GM23338 (cell line): ENCODE data around the gene TSKS. TPM values are rescaled to one million over a fixed set of nuclear protein-coding genes. Genes with fewer than 3 reads are reported as not detected.

ENCODE experiments used
- ATAC-seq: fragments of 200-7000 bp; cut with Tn5 transposase; 3 replicates; pipeline ENCODE4 v1.9.1; 2020
- DNase-seq: peaks from one replicate; pipeline ENCODE4 v3.0.0-alpha.2; 2015; ENCODE audit warnings: low spot score
- H2AFZ ChIP-seq: fragments of 200-600 bp; sonication (generic); 2 replicates; pipeline ENCODE4 v1.8.0; 2016; ENCODE audit warnings: antibody characterized with exemption, mild to moderate bottlenecking, moderate library complexity
- H3F3A ChIP-seq: fragments of 200-600 bp; sonication (generic); replicated peaks from 2 replicates; pipeline ENCODE4 v1.8.0; 2017; ENCODE audit warnings: antibody characterized with exemption, mixed run types, low read depth
- H3K27ac ChIP-seq: fragments of 200-600 bp; sonication (generic); 2 replicates; pipeline ENCODE4 v1.6.1; 2016; ENCODE audit warnings: low read depth
- H3K27me3 ChIP-seq: fragments of 200-600 bp; sonication (generic); 2 replicates; pipeline ENCODE4 v1.8.0; 2016; ENCODE audit warnings: mild to moderate bottlenecking, mixed run types, moderate library complexity; ENCODE audit not compliant: insufficient read depth
- H3K36me3 ChIP-seq: fragments of 200-600 bp; sonication (generic); 2 replicates; pipeline ENCODE4 v1.8.0; 2016; ENCODE audit warnings: mild to moderate bottlenecking; ENCODE audit not compliant: insufficient read depth
- H3K4me1 ChIP-seq: fragments of 200-600 bp; sonication (generic); 2 replicates; pipeline ENCODE4 v1.8.0; 2016; ENCODE audit warnings: mild to moderate bottlenecking, moderate library complexity; ENCODE audit not compliant: insufficient read depth
- H3K4me2 ChIP-seq: fragments of 200-600 bp; sonication (generic); 2 replicates; pipeline ENCODE4 v1.7.1; 2017; ENCODE audit warnings: mixed run types
- H3K4me3 ChIP-seq: fragments of 200-600 bp; sonication (generic); 2 replicates; pipeline ENCODE4 v1.6.1; 2016; ENCODE audit warnings: mixed run types
- H3K79me2 ChIP-seq: fragments of 200-600 bp; sonication (generic); replicated peaks from 2 replicates; pipeline ENCODE4 v1.8.0; 2017; ENCODE audit warnings: mild to moderate bottlenecking; ENCODE audit not compliant: insufficient read depth
- H3K9me2 ChIP-seq: fragments of 200-600 bp; sonication (generic); 2 replicates; pipeline ENCODE4 v1.8.0; 2017; ENCODE audit not compliant: insufficient read depth
- H4K20me1 ChIP-seq: fragments of 200-600 bp; sonication (generic); replicated peaks from 2 replicates; pipeline ENCODE4 v1.8.0; 2017; ENCODE audit warnings: mild to moderate bottlenecking; ENCODE audit not compliant: insufficient read depth
- H3K27ac Mint-ChIP-seq: 2 replicates; pipeline ENCODE4 v1.8.0; 2020; ENCODE audit warnings: inconsistent platforms, mild to moderate bottlenecking, moderate library complexity, mixed read lengths
- H3K27me3 Mint-ChIP-seq: 3 replicates; pipeline ENCODE4 v1.8.0; 2022; ENCODE audit warnings: low read depth, mild to moderate bottlenecking, moderate library complexity, mixed read lengths, inconsistent platforms; ENCODE audit not compliant: insufficient read depth, poor library complexity
- H3K36me3 Mint-ChIP-seq: 3 replicates; pipeline ENCODE4 v1.8.0; 2021; ENCODE audit warnings: low read depth, mild to moderate bottlenecking, inconsistent platforms, moderate library complexity, mixed read lengths
- H3K4me1 Mint-ChIP-seq: 3 replicates; pipeline ENCODE4 v1.8.0; 2020; ENCODE audit warnings: mild to moderate bottlenecking, inconsistent platforms, mixed read lengths
- H3K4me3 Mint-ChIP-seq: 3 replicates; pipeline ENCODE4 v1.8.0; 2021; ENCODE audit warnings: moderate library complexity, mild to moderate bottlenecking, inconsistent platforms, mixed read lengths
- H3K9me3 Mint-ChIP-seq: 3 replicates; pipeline ENCODE4 v1.8.0; 2020; ENCODE audit warnings: moderate library complexity, mild to moderate bottlenecking, inconsistent platforms, mixed read lengths
- CREB1 ChIP-seq: fragments of 250-450 bp; sonication (Bioruptor Pico); IDR thresholded peaks from 2 replicates; pipeline ENCODE4 v1.5.0; 2020; ENCODE audit warnings: low read depth, mild to moderate bottlenecking, moderate library complexity
- CTCF ChIP-seq, 2 experiments: fragments of 200-600 bp in 1 of 2; sonication (generic) in 1 of 2; conservative IDR thresholded peaks; 2 replicates each; pipeline versions ENCODE4 v1.5.1 to v1.6.1; 2016 to 2017; ENCODE audit warnings: antibody characterized with exemption in 2 of 2, low read depth in 2 of 2, mild to moderate bottlenecking in 2 of 2, moderate library complexity in 1 of 2
- POLR2AphosphoS5 ChIP-seq: IDR thresholded peaks from 2 replicates; pipeline ENCODE4 v1.6.1; 2016; ENCODE audit warnings: antibody characterized with exemption, low read depth
- REST ChIP-seq: IDR thresholded peaks from one replicate; pipeline ENCODE4 v1.6.1; 2018; ENCODE audit warnings: antibody characterized with exemption; ENCODE audit not compliant: unreplicated experiment
- polyA plus RNA-seq: library from polyadenylated mRNA; unstranded; fragments of >200 nt; fragmentation: Nextera tagmentation; extraction: Ambion mirVana; gene quantifications from 2 replicates; pipeline ENCODE4 v1.2.1, GENCODE V29; 2016
- total RNA-seq: library from RNA; depleted of rRNA; stranded (reverse); fragments of >200 nt; shearing (Covaris generic); gene quantifications from 2 replicates; pipeline ENCODE4 v1.2.3, GENCODE V29; 2014

Gene TSKS
- total and polyA plus RNA-seq, 2 experiments from 2014 or later = 0.99 TPM; not detected in 1

DNA sequence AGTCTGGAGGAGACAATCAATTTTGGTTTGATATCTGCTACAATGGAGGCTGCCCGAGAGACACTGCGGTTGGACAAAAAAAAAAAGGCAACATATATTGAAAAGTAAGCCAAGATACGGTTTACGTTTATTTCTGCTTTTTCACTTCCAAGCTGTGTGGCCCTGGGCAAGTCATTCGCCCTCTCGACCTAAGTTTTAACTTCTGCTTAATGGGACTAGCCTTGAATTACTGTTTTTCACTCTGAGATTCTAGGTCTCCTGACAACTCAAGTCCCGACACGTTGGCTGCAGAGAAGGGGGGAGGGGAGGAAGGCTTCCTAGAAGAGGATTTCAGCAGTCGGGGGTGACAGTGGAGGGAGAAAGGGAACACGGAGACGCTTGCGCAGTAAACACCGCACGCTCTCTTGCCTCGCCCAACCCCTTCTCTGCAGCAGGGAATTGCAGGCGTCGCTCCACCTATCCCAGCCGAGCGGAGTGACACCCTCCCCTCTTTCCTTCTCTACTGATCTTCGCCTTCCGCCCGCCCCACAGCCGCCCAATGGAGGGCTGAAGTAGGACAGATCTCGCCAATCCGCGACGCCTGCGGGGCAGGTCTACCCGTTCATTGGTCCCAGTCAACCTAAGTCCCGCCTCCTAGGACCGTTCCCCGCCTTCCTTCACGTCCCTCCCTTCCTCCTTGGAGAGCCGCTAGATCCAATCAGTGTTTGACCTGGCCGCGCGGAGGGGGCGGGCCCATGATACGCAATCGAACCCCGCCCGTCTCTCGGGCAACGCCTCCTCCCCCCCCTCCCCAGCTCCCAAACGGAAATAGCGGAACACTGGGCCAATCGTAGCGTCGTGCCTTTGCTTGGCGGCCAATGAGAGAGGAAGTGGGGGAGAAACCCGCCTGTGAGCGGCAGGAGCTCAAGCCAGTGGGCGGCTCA, 3.2 kb upstream of the TSKS start:
- ATAC-seq (peak; percentile 87), DNase-seq (peak; percentile 100)
- peaks cover 15% of the 10 kb centered on the region for H3K27me3 Mint-ChIP-seq
- H4K20me1 ChIP-seq = no peaks in the 10 kb centered on the region; the same call in 1 of the 2 replicates
- H3K4me1 ChIP-seq = no peaks in the 10 kb centered on the region
- H3K4me3 ChIP-seq = peak overlapping the region; percentile 53
- H3K4me1 Mint-ChIP-seq = peaks cover 28% of the 10 kb centered on the region
- TF ChIP-seq POLR2AphosphoS5 = peak; percentile 69
- peak; percentile 84 for TF ChIP-seq CREB1
- TF ChIP-seq CTCF (conservative IDR thresholded peaks at IDR 0.05; ENCODE audit: low read depth in 2 of 2) = no peak
- no peak overlapping the region for H2AFZ ChIP-seq
- peak overlapping the region; percentile 71 for H3K4me2 ChIP-seq
- H3K79me2 ChIP-seq = peaks cover 41% of the 10 kb centered on the region
- H3K27ac Mint-ChIP-seq = peak overlapping the region; percentile 99
- H3K9me3 Mint-ChIP-seq = peaks cover 3% of the 10 kb centered on the region; the same call in 1 of the 3 replicates
- H3K36me3 Mint-ChIP-seq = no peaks in the 10 kb centered on the region; the same call in 2 of the 3 replicates
- H3F3A ChIP-seq = peaks cover 6% of the 10 kb centered on the region; the same call in 1 of the 2 replicates
- peak overlapping the region; percentile 100 for H3K27ac ChIP-seq
- no peaks in the 10 kb centered on the region for H3K9me2 ChIP-seq
- no peaks in the 10 kb centered on the region for H3K36me3 ChIP-seq
- no peaks in the 10 kb centered on the region for H3K27me3 ChIP-seq
- peak overlapping the region; percentile 94 for H3K4me3 Mint-ChIP-seq

DNA sequence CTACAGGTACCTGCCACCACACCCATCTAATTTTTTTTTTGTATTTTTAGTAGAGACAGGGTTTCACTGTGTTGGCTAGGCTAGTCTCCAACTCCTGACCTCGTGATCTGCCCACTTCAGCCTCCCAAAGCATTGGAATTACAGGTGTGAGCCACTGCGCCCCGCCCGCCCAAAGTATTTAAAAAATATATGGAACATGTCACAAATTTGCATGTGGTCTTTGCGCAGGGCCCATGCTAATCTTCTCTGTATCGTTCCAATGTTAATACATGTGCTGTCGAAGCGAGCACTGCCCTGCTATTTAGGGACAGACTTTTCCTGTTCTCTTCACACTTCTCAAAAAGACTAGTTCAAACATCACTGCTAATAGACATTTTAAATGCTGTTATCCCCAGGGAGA, 1.2 kb upstream of the TSKS start:
- H3K27ac Mint-ChIP-seq = no peak overlapping the region; the same call in 1 of the 2 replicates
- Histone ChIP-seq H3K27ac (peak overlapping the region; percentile 63; the same call in 1 of the 2 replicates), H3F3A (peaks cover 6% of the 10 kb centered on the region; the same call in 1 of the 2 replicates), H3K79me2 (peaks cover 23% of the 10 kb centered on the region), H2AFZ (no peak overlapping the region), H3K4me2 (no peak overlapping the region), H3K4me3 (no peak overlapping the region), H3K4me1 (no peaks in the 10 kb centered on the region), H3K9me2 (no peaks in the 10 kb centered on the region), H4K20me1 (no peaks in the 10 kb centered on the region; the same call in 1 of the 2 replicates), H3K36me3 (no peaks in the 10 kb centered on the region), H3K27me3 (no peaks in the 10 kb centered on the region)
- peaks cover 31% of the 10 kb centered on the region for H3K4me1 Mint-ChIP-seq
- no peak overlapping the region for H3K4me3 Mint-ChIP-seq
- no peak for ATAC-seq
- H3K36me3 Mint-ChIP-seq = no peaks in the 10 kb centered on the region; the same call in 2 of the 3 replicates
- DNase-seq = no peak
- peaks cover 3% of the 10 kb centered on the region; the same call in 1 of the 3 replicates for H3K9me3 Mint-ChIP-seq
- H3K27me3 Mint-ChIP-seq = peaks cover 17% of the 10 kb centered on the region
- TF ChIP-seq REST = no peak
- no peak for TF ChIP-seq CREB1
- TF ChIP-seq CTCF (conservative IDR thresholded peaks at IDR 0.05; ENCODE audit: low read depth in 2 of 2) = no peak
- TF ChIP-seq POLR2AphosphoS5 = no peak
